AG04450 (cell line): ENCODE data around the gene PPFIA1. TPM values are rescaled to one million over a fixed set of nuclear protein-coding genes. Genes with fewer than 3 reads are reported as not detected.

Experiments
- CTCF ChIA-PET: fragments of 300-600, 350-600 bp; formaldehyde crosslinking; extraction: SDS; loops from one replicate; lab custom pipeline; 2022; ENCODE audit warnings: antibody characterized with exemption, inconsistent platforms; lab: Charles Lee
- POLR2A ChIA-PET: fragments of 350-600 bp; formaldehyde crosslinking; extraction: SDS; loops from one replicate; lab custom pipeline; 2021; ENCODE audit warnings: antibody characterized with exemption, inconsistent platforms; lab: Yijun Ruan, JAX
- DNase-seq: peaks from one replicate; pipeline ENCODE4 v3.0.0-alpha.2; 2011; ENCODE audit warnings: low read depth, low spot score
- H3K27ac ChIP-seq: one replicate; pipeline ENCODE4 v1.5.1; 2012; ENCODE audit warnings: low read depth, low read length, control low read depth
- H3K27me3 ChIP-seq: one replicate; pipeline ENCODE4 v1.6.0; 2012; ENCODE audit warnings: low read length; ENCODE audit not compliant: control insufficient read depth, insufficient read depth
- H3K4me3 ChIP-seq: 2 replicates; pipeline ENCODE4 v1.5.1; 2011; ENCODE audit warnings: mild to moderate bottlenecking, low read depth, low read length, control low read depth
- H3K9me3 ChIP-seq: 2 replicates; pipeline ENCODE4 v1.5.1; 2012; ENCODE audit warnings: low read length; ENCODE audit not compliant: control insufficient read depth, insufficient read depth
- CTCF ChIP-seq: IDR thresholded peaks from 2 replicates; pipeline ENCODE4 v1.5.1; 2011; ENCODE audit warnings: low read depth, low read length, control low read depth, inconsistent platforms
- polyA plus RNA-seq: library from polyadenylated mRNA; depleted of rRNA; stranded (reverse); fragments of >200 nt; gene quantifications from 2 replicates; pipeline ENCODE4 v1.2.3, GENCODE V29; 2011

Gene PPFIA1
- polyA plus RNA-seq, 1 experiment, result 39.9 TPM

GRCh38 chr11:70428701-70429427 lies 158.4 kb downstream of the PPFIA1 start:
- CTCF ChIA-PET, result no interaction called here
- H3K27ac ChIP-seq, result no peak overlapping the region
- no peak overlapping the region for H3K4me3 ChIP-seq
- TF ChIP-seq CTCF, result no peak
- DNase-seq, result no peak
- no peaks in the 10 kb centered on the region for H3K27me3 ChIP-seq
- no peaks in the 10 kb centered on the region for H3K9me3 ChIP-seq
- POLR2A ChIA-PET, result no interaction called here

- no peak for TF ChIP-seq CTCF
- Histone ChIP-seq H3K9me3 (no peaks in the 10 kb centered on the region), H3K4me3 (no peak overlapping the region), H3K27ac (no peak overlapping the region), H3K27me3 (no peaks in the 10 kb centered on the region)
- ChIA-PET POLR2A (no interaction called here), CTCF (no interaction called here)
- no peak for DNase-seq
Observed at GRCh38 chr11:70429428-70429705, 158.9 kb downstream of the PPFIA1 start.

GRCh38 chr11:70429724-70430521 lies 159.4 kb downstream of the PPFIA1 start:
- ChIA-PET CTCF (no interaction called here), POLR2A (no interaction called here)
- no peak for DNase-seq
- Histone ChIP-seq H3K27ac (no peak overlapping the region), H3K9me3 (no peaks in the 10 kb centered on the region), H3K4me3 (no peak overlapping the region), H3K27me3 (no peaks in the 10 kb centered on the region)
- TF ChIP-seq CTCF, result no peak

GRCh38 chr11:70430671-70431574 lies 160.4 kb downstream of the PPFIA1 start:
- Histone ChIP-seq H3K9me3 (no peaks in the 10 kb centered on the region; the same call in 1 of the 2 replicates), H3K4me3 (no peak overlapping the region), H3K27me3 (no peaks in the 10 kb centered on the region), H3K27ac (no peak overlapping the region)
- ChIA-PET CTCF (no interaction called here), POLR2A (no interaction called here)
- no peak for DNase-seq
- no peak for TF ChIP-seq CTCF
